Activated CD8-positive, alpha-beta memory T cell treated with anti-CD3 and anti-CD28 coated beads, Interleukin-2, amount 50 U/mL, for 1 hour (primary cell): ENCODE results near the gene RALGAPA1.
"Not testable (repeated sequence)": the region's sequence is repeated elsewhere in the genome, so short reads cannot be mapped to it uniquely, and the experiment has no call there.

ENCODE experiments used
- DNase-seq: peaks from one replicate; pipeline ENCODE4 v3.0.0-alpha.2; 2020; ENCODE audit errors: extremely low read depth

The RALGAPA1 gene

GRCh38 chr14:35631071-35631805 is 177.9 kb downstream of the RALGAPA1 start:
- no peak for DNase-seq

GRCh38 chr14:35628989-35629388 is 180.1 kb downstream of the RALGAPA1 start:
- no peak for DNase-seq

GRCh38 chr14:35626947-35627346 is 182.1 kb downstream of the RALGAPA1 start:
- DNase-seq = not testable (repeated sequence)

GRCh38 chr14:35621996-35622395 is 187.1 kb downstream of the RALGAPA1 start:
- not testable (repeated sequence) for DNase-seq

GRCh38 chr14:35619998-35620397 is 189.1 kb downstream of the RALGAPA1 start:
- DNase-seq = not testable (repeated sequence)

GRCh38 chr14:35619461-35619860 is 189.6 kb downstream of the RALGAPA1 start:
- DNase-seq = not testable (repeated sequence)

GRCh38 chr14:35617500-35617899 is 191.6 kb downstream of the RALGAPA1 start:
- no peak for DNase-seq

GRCh38 chr14:35607380-35607779 is 201.7 kb downstream of the RALGAPA1 start:
- DNase-seq = no peak

- no peak for DNase-seq
Measured at GRCh38 chr14:35600253-35600652, 208.8 kb downstream of the RALGAPA1 start.

- no peak for DNase-seq
Measured at GRCh38 chr14:35594616-35595015, 214.5 kb downstream of the RALGAPA1 start.

- DNase-seq = not testable (repeated sequence)
Measured at GRCh38 chr14:35587373-35587772, 221.7 kb downstream of the RALGAPA1 start.

- no peak for DNase-seq
Measured at GRCh38 chr14:35578639-35579038, 230.5 kb downstream of the RALGAPA1 start.

- no peak for DNase-seq
Measured at GRCh38 chr14:35578135-35578534, 231.0 kb downstream of the RALGAPA1 start.

GRCh38 chr14:35576856-35577255 is 232.2 kb downstream of the RALGAPA1 start:
- no peak for DNase-seq

GRCh38 chr14:35576260-35576659 is 232.8 kb downstream of the RALGAPA1 start:
- no peak for DNase-seq

- no peak for DNase-seq
Measured at GRCh38 chr14:35573911-35574310, 235.2 kb downstream of the RALGAPA1 start.

- no peak for DNase-seq
Measured at GRCh38 chr14:35571598-35571997, 237.5 kb downstream of the RALGAPA1 start.

GRCh38 chr14:35565871-35566464 is 243.1 kb downstream of the RALGAPA1 start:
- DNase-seq = no peak

- DNase-seq = no peak
Measured at GRCh38 chr14:35558680-35559079, 250.4 kb downstream of the RALGAPA1 start.

GRCh38 chr14:35557221-35557747 is 251.8 kb downstream of the RALGAPA1 start:
- DNase-seq = no peak

GRCh38 chr14:35556548-35556947 is 252.5 kb downstream of the RALGAPA1 start:
- no peak for DNase-seq

GRCh38 chr14:35553808-35554207 is 255.3 kb downstream of the RALGAPA1 start:
- DNase-seq = no peak

- no peak for DNase-seq
Measured at GRCh38 chr14:35551081-35551480, 258.0 kb downstream of the RALGAPA1 start.
